CD4-positive, alpha-beta T cell treated with Interferon alpha-2 for 1 hour (primary cell): ENCODE measurements around the gene LNPEP.

Experiments used
- DNase-seq, 2 donors: peaks; one replicate each; pipeline ENCODE4 v3.0.0-alpha.2; 2020 to 2022

LNPEP gene

GRCh38 chr5:96963267-96963666 lies 27.4 kb downstream of the LNPEP start:
- DNase-seq, result peak in 1 of 2 donors; percentile 42

GRCh38 chr5:96966801-96967200 lies 30.9 kb downstream of the LNPEP start:
- no peak for DNase-seq

GRCh38 chr5:96967400-96967799 lies 31.5 kb downstream of the LNPEP start:
- no peak for DNase-seq

- DNase-seq, result no peak
Observed at GRCh38 chr5:96968074-96968473, 32.2 kb downstream of the LNPEP start.

- DNase-seq, result no peak
Observed at GRCh38 chr5:96968614-96969013, 32.7 kb downstream of the LNPEP start.

- no peak for DNase-seq
Observed at GRCh38 chr5:96969366-96969765, 33.5 kb downstream of the LNPEP start.

- DNase-seq, result peak in 1 of 2 donors; percentile 14
Observed at GRCh38 chr5:96972599-96973334, 36.9 kb downstream of the LNPEP start.

- peak in 1 of 2 donors; percentile 41 for DNase-seq
Observed at GRCh38 chr5:96973532-96974401, 37.9 kb downstream of the LNPEP start.

GRCh38 chr5:96975656-96976055 lies 39.8 kb downstream of the LNPEP start:
- DNase-seq, result no peak

GRCh38 chr5:96977228-96977627 lies 41.3 kb downstream of the LNPEP start:
- DNase-seq, result no peak

GRCh38 chr5:96978812-96979449 lies 43.1 kb downstream of the LNPEP start:
- DNase-seq, result no peak

- no peak for DNase-seq
Observed at GRCh38 chr5:96984506-96985192, 48.8 kb downstream of the LNPEP start.

GRCh38 chr5:96986450-96986849 lies 50.6 kb downstream of the LNPEP start:
- DNase-seq, result no peak

GRCh38 chr5:96990102-96990501 lies 54.2 kb downstream of the LNPEP start:
- DNase-seq, result no peak

- DNase-seq, result no peak
Observed at GRCh38 chr5:96991708-96992107, 55.8 kb downstream of the LNPEP start.

GRCh38 chr5:96993760-96994159 lies 57.9 kb downstream of the LNPEP start:
- DNase-seq, result no peak

GRCh38 chr5:96994493-96994892 lies 58.6 kb downstream of the LNPEP start:
- DNase-seq, result no peak

- DNase-seq, result no peak
Observed at GRCh38 chr5:96995419-96995818, 59.5 kb downstream of the LNPEP start.

- DNase-seq, result peak; percentile 13 to 57
Observed at GRCh38 chr5:96997265-96997859, 61.5 kb downstream of the LNPEP start.

- DNase-seq, result no peak
Observed at GRCh38 chr5:96999856-97000255, 64.0 kb downstream of the LNPEP start.

GRCh38 chr5:97000391-97000790 lies 64.5 kb downstream of the LNPEP start:
- DNase-seq, result no peak

- no peak for DNase-seq
Observed at GRCh38 chr5:97002983-97003382, 67.1 kb downstream of the LNPEP start.
